WTC11 (cell line): Measurements from ENCODE around the gene PDLIM7. TPM values are rescaled to one million over a fixed set of nuclear protein-coding genes. Genes with fewer than 3 reads are reported as not detected.

Source experiments
- ATAC-seq: fragments of 200-7000 bp; cut with Tn5 transposase; 2 replicates; pipeline ENCODE4 v1.10.0; 2021; ENCODE audit warnings: mild to moderate bottlenecking, moderate library complexity
- CTCF ChIA-PET: fragments of 300-600 bp; sonication (Branson Sonifier 250); formaldehyde crosslinking; loops from one replicate; lab custom pipeline; 2021; ENCODE audit warnings: antibody characterized with exemption; lab: Charles Lee
- POLR2A ChIA-PET: fragments of 350-600 bp; sonication (Branson Sonifier 250); formaldehyde crosslinking; loops from one replicate; lab custom pipeline; 2021; ENCODE audit warnings: antibody characterized with exemption; lab: Charles Lee
- DNase-seq: peaks from one replicate; pipeline ENCODE4 v3.0.0; 2021; ENCODE audit warnings: low spot score
- H3K27ac Mint-ChIP-seq: 2 replicates; pipeline ENCODE4 v1.8.0; 2021; ENCODE audit warnings: mixed read lengths
- H3K27me3 Mint-ChIP-seq: 2 replicates; pipeline ENCODE4 v1.8.0; 2021; ENCODE audit warnings: low read depth, mild to moderate bottlenecking, moderate library complexity, mixed read lengths
- H3K36me3 Mint-ChIP-seq: 2 replicates; pipeline ENCODE4 v1.8.0; 2021; ENCODE audit warnings: mixed read lengths
- H3K4me1 Mint-ChIP-seq: 2 replicates; pipeline ENCODE4 v1.8.0; 2022; ENCODE audit warnings: mixed read lengths
- H3K4me3 Mint-ChIP-seq: 2 replicates; pipeline ENCODE4 v1.8.0; 2021; ENCODE audit warnings: mild to moderate bottlenecking, moderate library complexity, mixed read lengths
- H3K9me3 Mint-ChIP-seq: 2 replicates; pipeline ENCODE4 v1.8.0; 2021; ENCODE audit warnings: mixed read lengths
- AR ChIP-seq: fragments of 250-450 bp; sonication (Bioruptor Pico); IDR thresholded peaks from 2 replicates; pipeline ENCODE4 v1.9.0; 2021; ENCODE audit warnings: mild to moderate bottlenecking
- ATF2 ChIP-seq: sonication (generic); formaldehyde crosslinking; IDR thresholded peaks from 2 replicates; pipeline ENCODE4 v1.8.1; 2022; ENCODE audit warnings: low read depth, missing genetic modification reagents, borderline replicate concordance
- CBFB ChIP-seq: sonication (generic); formaldehyde crosslinking; IDR thresholded peaks from 2 replicates; pipeline ENCODE4 v1.8.1; 2022; ENCODE audit warnings: mild to moderate bottlenecking, low read depth, missing genetic modification reagents
- E2F1 ChIP-seq: sonication (generic); formaldehyde crosslinking; IDR thresholded peaks from 2 replicates; pipeline ENCODE4 v1.8.0; 2022; ENCODE audit warnings: mild to moderate bottlenecking, missing genetic modification reagents
- EMX1 ChIP-seq: fragments of 250-450 bp; sonication (Bioruptor Pico); IDR thresholded peaks from 2 replicates; pipeline ENCODE4 v1.8.0; 2021; ENCODE audit warnings: mild to moderate bottlenecking
- ESRRA ChIP-seq: sonication (generic); formaldehyde crosslinking; IDR thresholded peaks from 2 replicates; pipeline ENCODE4 v1.8.1; 2022; ENCODE audit warnings: mild to moderate bottlenecking, missing genetic modification reagents, borderline replicate concordance
- HMGA2 ChIP-seq: fragments of 250-450 bp; sonication (Bioruptor Pico); IDR thresholded peaks from 2 replicates; pipeline ENCODE4 v1.4.0; 2021; ENCODE audit warnings: mild to moderate bottlenecking, moderate library complexity
- IRF2 ChIP-seq: sonication (generic); formaldehyde crosslinking; IDR thresholded peaks from 2 replicates; pipeline ENCODE4 v1.8.0; 2022; ENCODE audit warnings: low read depth, missing genetic modification reagents, borderline replicate concordance
- JAZF1 ChIP-seq: fragments of 250-450 bp; sonication (Bioruptor Pico); IDR thresholded peaks from 2 replicates; pipeline ENCODE4 v1.9.0; 2021; ENCODE audit warnings: moderate library complexity, mild to moderate bottlenecking, inconsistent platforms
- NR2C2 ChIP-seq: sonication (generic); formaldehyde crosslinking; IDR thresholded peaks from 2 replicates; pipeline ENCODE4 v1.8.0; 2022; ENCODE audit warnings: mild to moderate bottlenecking, missing genetic modification reagents
- OVOL2 ChIP-seq: fragments of 250-450 bp; sonication (Bioruptor Pico); IDR thresholded peaks from 2 replicates; pipeline ENCODE4 v1.9.0; 2021; ENCODE audit warnings: mild to moderate bottlenecking, borderline replicate concordance
- RORB ChIP-seq: fragments of 250-450 bp; sonication (Bioruptor Pico); IDR thresholded peaks from 2 replicates; pipeline ENCODE4 v1.9.0; 2021; ENCODE audit warnings: mild to moderate bottlenecking
- TEAD4 ChIP-seq: sonication (generic); formaldehyde crosslinking; IDR thresholded peaks from 2 replicates; pipeline ENCODE4 v1.8.0; 2022; ENCODE audit warnings: mild to moderate bottlenecking, missing genetic modification reagents
- ZNF121 ChIP-seq: sonication (generic); formaldehyde crosslinking; IDR thresholded peaks from 2 replicates; pipeline ENCODE4 v1.8.0; 2023; ENCODE audit warnings: missing genetic modification reagents
- ZNF219 ChIP-seq: sonication (generic); formaldehyde crosslinking; IDR thresholded peaks from 2 replicates; pipeline ENCODE4 v1.8.0; 2023; ENCODE audit warnings: missing genetic modification reagents, mild to moderate bottlenecking, borderline replicate concordance
- ZNF232 ChIP-seq: sonication (generic); formaldehyde crosslinking; IDR thresholded peaks from 2 replicates; pipeline ENCODE4 v1.8.0; 2022; ENCODE audit warnings: mild to moderate bottlenecking, missing genetic modification reagents
- ZNF512 ChIP-seq: sonication (generic); formaldehyde crosslinking; IDR thresholded peaks from 2 replicates; pipeline ENCODE4 v1.8.1; 2022; ENCODE audit warnings: missing genetic modification reagents, borderline replicate concordance
- ZSCAN18 ChIP-seq: fragments of 250-450 bp; sonication (Bioruptor Pico); IDR thresholded peaks from 2 replicates; pipeline ENCODE4 v2.1.2; 2022; ENCODE audit warnings: mild to moderate bottlenecking, moderate library complexity
- total RNA-seq: library from RNA; stranded (reverse); gene quantifications from 3 replicates; pipeline ENCODE4 v1.2.3, GENCODE V29; 2021
- TF ChIP-seq, protein P1 (sequence below): fragments of 250-450 bp; sonication (Bioruptor Pico); IDR thresholded peaks from 2 replicates; pipeline ENCODE4 v1.9.0; 2021; ENCODE audit warnings: mild to moderate bottlenecking
- TF ChIP-seq, protein P2 (sequence below): sonication (generic); formaldehyde crosslinking; IDR thresholded peaks from 2 replicates; pipeline ENCODE4 v1.8.0; 2022; ENCODE audit warnings: mild to moderate bottlenecking, missing genetic modification reagents
- TF ChIP-seq, protein P3 (sequence below): sonication (generic); formaldehyde crosslinking; IDR thresholded peaks from 2 replicates; pipeline ENCODE4 v1.8.1; 2023; ENCODE audit warnings: mild to moderate bottlenecking, missing genetic modification reagents, moderate library complexity

PDLIM7 gene
- total RNA-seq, 1 experiment from 2014 or later: 142 TPM

- H3K36me3 Mint-ChIP-seq: peaks cover 53% of the 10 kb centered on the region
- H3K27me3 Mint-ChIP-seq: peaks cover 4% of the 10 kb centered on the region; the same call in 1 of the 2 replicates
- no peaks in the 10 kb centered on the region for H3K9me3 Mint-ChIP-seq
- CTCF ChIA-PET: no interaction called here
- peaks cover 30% of the 10 kb centered on the region for H3K4me1 Mint-ChIP-seq
- ATAC-seq: no peak
- no peak overlapping the region for H3K4me3 Mint-ChIP-seq
- POLR2A ChIA-PET: no interaction called here
- H3K27ac Mint-ChIP-seq: no peak overlapping the region
- no peak for TF ChIP-seq ZNF121
- no peak for TF ChIP-seq IRF2 (CRISPR knock-in tag)
- no peak for TF ChIP-seq ZNF219 (CRISPR knock-in tag)
- no peak for TF ChIP-seq ZSCAN18 (CRISPR knock-in tag)
- TF ChIP-seq, protein P1, sequence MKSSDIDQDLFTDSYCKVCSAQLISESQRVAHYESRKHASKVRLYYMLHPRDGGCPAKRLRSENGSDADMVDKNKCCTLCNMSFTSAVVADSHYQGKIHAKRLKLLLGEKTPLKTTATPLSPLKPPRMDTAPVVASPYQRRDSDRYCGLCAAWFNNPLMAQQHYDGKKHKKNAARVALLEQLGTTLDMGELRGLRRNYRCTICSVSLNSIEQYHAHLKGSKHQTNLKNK (CRISPR knock-in tag): no peak
- TF ChIP-seq RORB (CRISPR knock-in tag): no peak
- TF ChIP-seq JAZF1 (CRISPR knock-in tag): no peak
- TF ChIP-seq AR (CRISPR knock-in tag): no peak
- TF ChIP-seq ATF2 (CRISPR knock-in tag): no peak
- TF ChIP-seq NR2C2: no peak
- TF ChIP-seq, protein P2, sequence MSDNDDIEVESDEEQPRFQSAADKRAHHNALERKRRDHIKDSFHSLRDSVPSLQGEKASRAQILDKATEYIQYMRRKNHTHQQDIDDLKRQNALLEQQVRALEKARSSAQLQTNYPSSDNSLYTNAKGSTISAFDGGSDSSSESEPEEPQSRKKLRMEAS (CRISPR knock-in tag): no peak
- TF ChIP-seq EMX1 (CRISPR knock-in tag): no peak
- DNase-seq: no peak
These were observed 16.1 kb upstream of the PDLIM7 start for GRCh38 chr5:177513500-177513899.

DNA sequence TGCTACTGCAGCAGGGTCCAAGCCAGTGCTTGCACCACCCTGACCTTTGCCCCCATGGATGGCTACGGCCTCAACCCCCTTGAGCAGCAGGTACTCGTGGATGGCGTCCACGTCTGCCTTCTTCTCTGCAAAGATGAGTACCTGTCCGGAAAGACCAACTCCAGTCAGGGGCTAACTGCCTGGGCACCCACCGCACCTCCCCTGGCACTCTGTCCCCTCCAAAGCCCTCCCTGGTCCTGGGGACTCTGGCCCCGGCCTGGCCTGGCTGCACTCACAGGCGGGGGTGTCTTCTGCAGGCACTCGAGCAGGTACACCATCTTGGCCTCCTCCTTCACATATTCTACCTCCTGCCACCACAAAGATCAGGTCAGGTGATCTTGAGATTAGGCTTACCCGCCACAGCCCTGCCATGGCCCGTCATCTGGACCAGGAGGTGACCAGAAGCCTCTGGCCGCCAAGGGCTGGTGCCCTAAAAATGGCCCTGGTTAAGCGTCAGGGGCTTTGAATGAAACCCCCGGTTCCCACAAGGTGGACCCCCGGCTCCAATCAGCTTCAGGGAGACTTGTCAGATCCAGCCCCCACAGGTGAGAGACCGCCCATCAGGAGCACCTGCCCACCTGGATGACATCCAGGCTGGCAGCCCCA lies 15.5 kb upstream of the PDLIM7 start:
- TF ChIP-seq, protein P1 (CRISPR knock-in tag): no peak
- no peak for TF ChIP-seq ESRRA
- TF ChIP-seq ZNF232 (CRISPR knock-in tag): no peak
- TF ChIP-seq ZNF512 (CRISPR knock-in tag): no peak
- TF ChIP-seq TEAD4: no peak
- no peak for TF ChIP-seq CBFB
- no peak for TF ChIP-seq OVOL2 (CRISPR knock-in tag)
- TF ChIP-seq ZNF121: no peak
- no peak for TF ChIP-seq E2F1 (CRISPR knock-in tag)
- TF ChIP-seq, protein P3, sequence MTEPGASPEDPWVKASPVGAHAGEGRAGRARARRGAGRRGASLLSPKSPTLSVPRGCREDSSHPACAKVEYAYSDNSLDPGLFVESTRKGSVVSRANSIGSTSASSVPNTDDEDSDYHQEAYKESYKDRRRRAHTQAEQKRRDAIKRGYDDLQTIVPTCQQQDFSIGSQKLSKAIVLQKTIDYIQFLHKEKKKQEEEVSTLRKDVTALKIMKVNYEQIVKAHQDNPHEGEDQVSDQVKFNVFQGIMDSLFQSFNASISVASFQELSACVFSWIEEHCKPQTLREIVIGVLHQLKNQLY (CRISPR knock-in tag): no peak
- no peak for TF ChIP-seq HMGA2 (CRISPR knock-in tag)

More for the DNA sequence above, 15.5 kb upstream of the PDLIM7 start:
- Mint-ChIP-seq H3K36me3 (peaks cover 53% of the 10 kb centered on the region), H3K4me1 (peaks cover 30% of the 10 kb centered on the region), H3K27ac (no peak overlapping the region), H3K9me3 (no peaks in the 10 kb centered on the region), H3K27me3 (peaks cover 4% of the 10 kb centered on the region; the same call in 1 of the 2 replicates), H3K4me3 (no peak overlapping the region)
- no peak for DNase-seq
- ATAC-seq: no peak
- CTCF ChIA-PET: interaction anchor here (4.3 kb wide), 1 partner anchor 12 kb away, joined by 29 read pairs; no protein-coding TSS in a partner anchor
- POLR2A ChIA-PET: no interaction called here
